Endothelial cell of umbilical vein (primary cell): Measurements from ENCODE around the gene ZNF485. TPM values are rescaled to one million over a fixed set of nuclear protein-coding genes. Genes with fewer than 3 reads are reported as not detected.

Experiments used
- BruUV-seq: library from RNA; stranded (reverse); fragments of 400-500 nt; replicated peaks from 2 replicates; lab custom pipeline; 2021; lab: Mats Ljungman, UMichigan
- CTCF ChIA-PET: fragments of 300-600, 350-600 bp; sonication (Branson Sonifier 250); formaldehyde crosslinking; loops from one replicate; lab custom pipeline; 2021; ENCODE audit warnings: antibody characterized with exemption, inconsistent platforms; lab: Charles Lee
- POLR2A ChIA-PET: fragments of 300-600, 350-600 bp; sonication (Branson Sonifier 250); formaldehyde crosslinking; loops from one replicate; lab custom pipeline; 2021; ENCODE audit warnings: antibody characterized with exemption, inconsistent platforms; lab: Charles Lee
- DNase-seq: peaks from one replicate; pipeline ENCODE4 v3.0.0-alpha.2; 2011; ENCODE audit warnings: low read depth, low spot score
- FAIRE-seq: peaks from 2 replicates; lab custom pipeline; 2011; peaks lifted over from hg19 to GRCh38; lab: Jason Lieb, UNC
- H2AFZ ChIP-seq: 2 replicates; pipeline ENCODE4 v1.6.0; 2012; ENCODE audit warnings: low read depth, low read length, control low read depth, inconsistent platforms
- H3K27ac ChIP-seq: 2 replicates; pipeline ENCODE4 v1.5.1; 2011; ENCODE audit warnings: low read depth, mild to moderate bottlenecking, control low read depth, low read length, moderate library complexity; ENCODE audit not compliant: insufficient read depth
- H3K27me3 ChIP-seq, 2 experiments: 2 replicates each; pipeline versions ENCODE4 v1.6.0 to v1.6.1; 2011; ENCODE audit warnings: low read length in 2 of 2, mixed read lengths in 1 of 2; ENCODE audit not compliant: control insufficient read depth in 2 of 2, insufficient read depth in 2 of 2
- H3K36me3 ChIP-seq, 2 experiments: 2 replicates in 1 of 2; 3 replicates in 1 of 2; pipeline ENCODE4 v1.5.1; 2011; ENCODE audit warnings: low read length in 2 of 2, mild to moderate bottlenecking in 1 of 2, moderate library complexity in 1 of 2; ENCODE audit not compliant: control insufficient read depth in 2 of 2, insufficient read depth in 2 of 2; ENCODE audit errors: extremely low read depth in 1 of 2
- H3K4me1 ChIP-seq: 3 replicates; pipeline ENCODE4 v1.5.1; 2011; ENCODE audit warnings: mild to moderate bottlenecking, low read length; ENCODE audit not compliant: control insufficient read depth, insufficient read depth; ENCODE audit errors: extremely low read depth
- H3K4me2 ChIP-seq: 2 replicates; pipeline ENCODE4 v1.6.1; 2011; ENCODE audit warnings: low read length, control low read depth, mixed read lengths; ENCODE audit not compliant: insufficient read depth
- H3K4me3 ChIP-seq, 3 experiments: fragments of 200-600 bp in 1 of 3; sonication (generic), shearing (Covaris generic) in 1 of 3; replicated peaks in 1 of 3; 2 replicates each; pipeline ENCODE4 v1.5.1; 2011 to 2016; ENCODE audit warnings: control low read depth in 3 of 3, low read length in 3 of 3, mild to moderate bottlenecking in 2 of 3, inconsistent platforms in 1 of 3, low read depth in 1 of 3, moderate library complexity in 1 of 3; ENCODE audit not compliant: insufficient read depth in 1 of 3
- H3K79me2 ChIP-seq: 2 replicates; pipeline ENCODE4 v1.6.0; 2012; ENCODE audit warnings: low read length, inconsistent platforms; ENCODE audit not compliant: control insufficient read depth, insufficient read depth
- H3K9ac ChIP-seq: replicated peaks from 2 replicates; pipeline ENCODE3; 2011; ENCODE audit warnings: low read length, control low read depth; ENCODE audit not compliant: insufficient read depth; ENCODE audit errors: extremely low read depth
- H3K9me1 ChIP-seq: replicated peaks from 3 replicates; pipeline ENCODE4 v1.6.0; 2011; ENCODE audit warnings: mild to moderate bottlenecking, low read length; ENCODE audit not compliant: control insufficient read depth, insufficient read depth; ENCODE audit errors: extremely low read depth
- H3K9me3 ChIP-seq: replicated peaks from 2 replicates; pipeline ENCODE4 v1.5.1; 2012; ENCODE audit warnings: low read length, inconsistent platforms; ENCODE audit not compliant: control insufficient read depth, insufficient read depth
- H4K20me1 ChIP-seq: replicated peaks from 2 replicates; pipeline ENCODE3; 2011; ENCODE audit warnings: mild to moderate bottlenecking, low read length; ENCODE audit not compliant: control insufficient read depth, insufficient read depth; ENCODE audit errors: extremely low read depth
- CTCF ChIP-seq, 2 donors: IDR thresholded peaks; 1 replicate in 1 of 2; 2 replicates in 1 of 2; pipeline ENCODE4 v1.5.1; 2011; ENCODE audit warnings: low read length in 2 of 2, mild to moderate bottlenecking in 2 of 2, moderate library complexity in 2 of 2, control low read depth in 1 of 2, inconsistent platforms in 1 of 2, low read depth in 1 of 2; ENCODE audit not compliant: insufficient read depth in 1 of 2; ENCODE audit errors: extremely low read depth in 1 of 2
- FOS ChIP-seq: IDR thresholded peaks from 2 replicates; pipeline ENCODE4 v1.6.1; 2011; ENCODE audit warnings: mild to moderate bottlenecking, low read length, moderate library complexity, borderline replicate concordance; ENCODE audit not compliant: insufficient read depth
- JUN ChIP-seq: IDR thresholded peaks from 2 replicates; pipeline ENCODE4 v1.6.1; 2011; ENCODE audit warnings: borderline replicate concordance, low read depth; ENCODE audit not compliant: insufficient read length, insufficient read depth
- dilution Hi-C: fragments of 300-500 bp; cut with MboI; formaldehyde crosslinking; loops from one replicate; pipeline ENCODE4 v1.15.0; 2019; ENCODE audit warnings: low sequenced_read_pairs; ENCODE audit not compliant: extremely low pct_ligation_motif_present
- intact Hi-C: fragments of 100-400 bp; cut with micrococcal nuclease; formaldehyde crosslinking; loops from one replicate; pipeline ENCODE4 v1.10.0; 2022
- polyA plus RNA-seq, 4 experiments: library from polyadenylated mRNA; depleted of rRNA in 3 of 4; stranded (reverse) in 3 of 4; unstranded in 1 of 4; fragments of >200 nt; gene quantifications; 2 replicates each; pipeline versions ENCODE4 v1.2.1 to v1.2.3, GENCODE V29; 2011 to 2012; ENCODE audit warnings: missing spikeins in 1 of 4
- total RNA-seq: library from RNA; stranded (reverse); gene quantifications from 2 replicates; pipeline ENCODE4 v1.2.3, GENCODE V29; 2021

ZNF485 gene
- total and polyA plus RNA-seq, 2 donors (not counting 3 experiments of a cell fraction or from before 2014, with no cell fraction given) = 1.0 to 1.2 TPM

GRCh38 chr10:43665054-43665453 is 58.8 kb downstream of the ZNF485 start:
- no peaks in the 10 kb centered on the region for H4K20me1 ChIP-seq
- no peaks in the 10 kb centered on the region for H3K9me1 ChIP-seq
- no peaks in the 10 kb centered on the region for H3K9me3 ChIP-seq
- dilution Hi-C loops (no loop called here), intact Hi-C loops (no loop called here)
- H3K4me2 ChIP-seq = no peak overlapping the region
- H3K36me3 ChIP-seq = no peaks in the 10 kb centered on the region
- H3K27ac ChIP-seq = no peak overlapping the region
- POLR2A ChIA-PET = no interaction called here
- H2AFZ ChIP-seq = no peak overlapping the region
- DNase-seq (no peak), FAIRE-seq (no peak)
- peaks cover 13 to 15% of the 10 kb centered on the region in 2 experiments for H3K27me3 ChIP-seq
- no peak for TF ChIP-seq JUN
- TF ChIP-seq CTCF (IDR thresholded peaks at IDR 0.05; ENCODE audit: extremely low read depth in 1 of 2, insufficient read depth in 1 of 2, low read depth in 1 of 2, low read length in 2 of 2) = no peak
- no peaks in the 10 kb centered on the region for H3K4me1 ChIP-seq
- H3K79me2 ChIP-seq = no peaks in the 10 kb centered on the region
- no peak overlapping the region for H3K9ac ChIP-seq
- no TSS peak for BruUV-seq
- CTCF ChIA-PET = interaction anchor here (1.2 kb wide), 1 partner anchor 722 kb away, joined by 3 read pairs; no protein-coding TSS in a partner anchor
- no peak overlapping the region for H3K4me3 ChIP-seq

GRCh38 chr10:43666552-43666951 is 60.3 kb downstream of the ZNF485 start:
- no peak for TF ChIP-seq FOS
- FAIRE-seq (no peak), DNase-seq (no peak)
- POLR2A ChIA-PET = no interaction called here
- Histone ChIP-seq H3K4me2 (no peak overlapping the region), H3K9me1 (no peaks in the 10 kb centered on the region), H3K4me3 (no peak overlapping the region), H3K36me3 (no peaks in the 10 kb centered on the region), H3K79me2 (no peaks in the 10 kb centered on the region), H3K27ac (no peak overlapping the region), H4K20me1 (no peaks in the 10 kb centered on the region), H3K4me1 (no peaks in the 10 kb centered on the region), H2AFZ (no peak overlapping the region), H3K9me3 (no peaks in the 10 kb centered on the region), H3K9ac (no peak overlapping the region), H3K27me3 (peaks cover 13 to 17% of the 10 kb centered on the region in 2 experiments)
- intact Hi-C loops (no loop called here), dilution Hi-C loops (no loop called here)
- no TSS peak for BruUV-seq
- CTCF ChIA-PET = interaction anchor here (2.0 kb wide), 1 partner anchor 720 kb away, joined by 7 read pairs; no protein-coding TSS in a partner anchor
